GM12874 (cell line): ENCODE results near the gene CANX.

Experiments used
- CTCF ChIP-seq: IDR thresholded peaks from 2 replicates; pipeline ENCODE4 v1.5.1; 2011; ENCODE audit warnings: low read depth, mild to moderate bottlenecking, control low read depth, low read length, moderate library complexity; ENCODE audit not compliant: insufficient read depth

The CANX gene

GRCh38 chr5:179694561-179694960, 4.2 kb upstream of the CANX start:
- TF ChIP-seq CTCF = no peak

- TF ChIP-seq CTCF = no peak
These were observed 2.2 kb upstream of the CANX start for GRCh38 chr5:179696603-179697002.

GRCh38 chr5:179697108-179697507, 1.7 kb upstream of the CANX start:
- TF ChIP-seq CTCF = no peak

GRCh38 chr5:179697993-179698934, 503 bp upstream of the CANX start:
- no peak for TF ChIP-seq CTCF

- no peak for TF ChIP-seq CTCF
These were observed 960 bp downstream of the CANX start for GRCh38 chr5:179699616-179700237.

GRCh38 chr5:179700401-179700918, 1.7 kb downstream of the CANX start:
- no peak for TF ChIP-seq CTCF

GRCh38 chr5:179716286-179716685, 17.5 kb downstream of the CANX start:
- no peak for TF ChIP-seq CTCF
